ENCODE measurements around the gene SUSD4.

DNA sequence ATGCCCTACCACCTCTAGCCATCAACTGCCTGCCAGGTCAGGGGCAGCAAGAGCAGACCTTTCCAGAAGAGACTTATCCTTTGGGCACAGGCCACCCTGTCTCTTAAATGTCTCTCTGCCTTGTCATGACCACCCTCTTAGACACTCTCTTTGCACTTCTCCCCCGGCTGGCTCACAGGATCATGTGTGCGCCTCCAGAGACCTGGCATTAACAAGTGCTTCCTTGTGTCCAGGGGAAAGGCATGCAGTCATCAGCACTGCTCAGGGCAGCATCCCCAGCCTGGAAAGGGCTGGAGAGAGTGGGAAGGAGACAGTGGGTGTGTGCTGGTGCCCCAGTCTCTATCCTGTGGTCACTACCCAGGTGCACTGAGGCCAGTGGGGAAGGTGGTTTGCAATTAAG is 135.8 kb downstream of the SUSD4 start:
- TF ChIP-seq, protein P1, sequence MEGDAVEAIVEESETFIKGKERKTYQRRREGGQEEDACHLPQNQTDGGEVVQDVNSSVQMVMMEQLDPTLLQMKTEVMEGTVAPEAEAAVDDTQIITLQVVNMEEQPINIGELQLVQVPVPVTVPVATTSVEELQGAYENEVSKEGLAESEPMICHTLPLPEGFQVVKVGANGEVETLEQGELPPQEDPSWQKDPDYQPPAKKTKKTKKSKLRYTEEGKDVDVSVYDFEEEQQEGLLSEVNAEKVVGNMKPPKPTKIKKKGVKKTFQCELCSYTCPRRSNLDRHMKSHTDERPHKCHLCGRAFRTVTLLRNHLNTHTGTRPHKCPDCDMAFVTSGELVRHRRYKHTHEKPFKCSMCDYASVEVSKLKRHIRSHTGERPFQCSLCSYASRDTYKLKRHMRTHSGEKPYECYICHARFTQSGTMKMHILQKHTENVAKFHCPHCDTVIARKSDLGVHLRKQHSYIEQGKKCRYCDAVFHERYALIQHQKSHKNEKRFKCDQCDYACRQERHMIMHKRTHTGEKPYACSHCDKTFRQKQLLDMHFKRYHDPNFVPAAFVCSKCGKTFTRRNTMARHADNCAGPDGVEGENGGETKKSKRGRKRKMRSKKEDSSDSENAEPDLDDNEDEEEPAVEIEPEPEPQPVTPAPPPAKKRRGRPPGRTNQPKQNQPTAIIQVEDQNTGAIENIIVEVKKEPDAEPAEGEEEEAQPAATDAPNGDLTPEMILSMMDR (conservative IDR thresholded peaks at IDR 0.05 in 1 of 2, IDR thresholded peaks at IDR 0.05 in 1 of 2; ENCODE audit: extremely low read depth in 1 of 2, insufficient read depth in 1 of 2, low read depth in 1 of 2, low read length in 2 of 2) = no peak
- TF ChIP-seq EZH2 (IDR thresholded peaks at IDR 0.05; ENCODE audit: borderline replicate concordance, low read length) = no peak
